Measurements from ENCODE around the gene CCL20. TPM values are rescaled to one million over a fixed set of nuclear protein-coding genes. Genes with fewer than 3 reads are reported as not detected.

Gene CCL20
- total RNA-seq, 2 experiments from 2014 or later, result not detected

DNA sequence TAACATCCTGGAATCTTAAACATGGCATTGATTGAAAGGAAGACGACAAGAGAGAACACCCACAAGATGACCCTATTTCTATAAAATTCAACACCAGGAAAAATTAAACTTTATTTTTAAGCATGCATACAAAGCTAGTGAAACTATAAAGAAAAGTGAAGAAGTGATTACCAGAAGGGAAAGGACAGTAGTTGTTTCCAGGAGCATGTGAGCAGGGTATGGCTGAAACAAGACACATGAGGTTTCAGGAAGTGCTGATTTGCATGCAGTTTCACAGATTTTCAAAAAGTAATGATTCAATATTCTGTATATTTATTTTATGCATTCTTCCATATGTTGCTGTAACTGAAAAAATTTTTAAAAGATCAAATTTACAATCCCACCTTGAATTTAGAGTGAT lies 33.2 kb downstream of the CCL20 start:
- Histone ChIP-seq H3K4me2 (ENCODE audit: low read length) (no peak overlapping the region), H3K4me3 (ENCODE audit: low read depth, low read length, poor library complexity, severe bottlenecking) (no peak overlapping the region), H3K9me2 (ENCODE audit: insufficient read depth, low read length) (no peaks in the 10 kb centered on the region; the same call in 1 of the 2 replicates), H2AFZ (ENCODE audit: low read length) (no peak overlapping the region), H3K9me3 (ENCODE audit: low read length) (no peaks in the 10 kb centered on the region), H3K79me2 (ENCODE audit: insufficient read depth, low read depth, low read length) (no peaks in the 10 kb centered on the region), H4K20me1 (ENCODE audit: insufficient read depth, low read length) (no peaks in the 10 kb centered on the region), H3K4me1 (ENCODE audit: insufficient read depth, low read length, poor library complexity, severe bottlenecking) (no peaks in the 10 kb centered on the region), H3K36me3 (ENCODE audit: insufficient read depth, low read length) (no peaks in the 10 kb centered on the region), H3K27ac (ENCODE audit: low read depth, low read length, poor library complexity, severe bottlenecking) (no peak overlapping the region)
- ChIA-PET POLR2A (no interaction called here), CTCF (ENCODE audit: unreplicated experiment) (no interaction called here)
- DNase-seq (ENCODE audit: low spot score), result no peak
- intact Hi-C loops (cut with micrococcal nuclease; ENCODE audit: unreplicated experiment), result no loop called here
- TF ChIP-seq, protein P1, sequence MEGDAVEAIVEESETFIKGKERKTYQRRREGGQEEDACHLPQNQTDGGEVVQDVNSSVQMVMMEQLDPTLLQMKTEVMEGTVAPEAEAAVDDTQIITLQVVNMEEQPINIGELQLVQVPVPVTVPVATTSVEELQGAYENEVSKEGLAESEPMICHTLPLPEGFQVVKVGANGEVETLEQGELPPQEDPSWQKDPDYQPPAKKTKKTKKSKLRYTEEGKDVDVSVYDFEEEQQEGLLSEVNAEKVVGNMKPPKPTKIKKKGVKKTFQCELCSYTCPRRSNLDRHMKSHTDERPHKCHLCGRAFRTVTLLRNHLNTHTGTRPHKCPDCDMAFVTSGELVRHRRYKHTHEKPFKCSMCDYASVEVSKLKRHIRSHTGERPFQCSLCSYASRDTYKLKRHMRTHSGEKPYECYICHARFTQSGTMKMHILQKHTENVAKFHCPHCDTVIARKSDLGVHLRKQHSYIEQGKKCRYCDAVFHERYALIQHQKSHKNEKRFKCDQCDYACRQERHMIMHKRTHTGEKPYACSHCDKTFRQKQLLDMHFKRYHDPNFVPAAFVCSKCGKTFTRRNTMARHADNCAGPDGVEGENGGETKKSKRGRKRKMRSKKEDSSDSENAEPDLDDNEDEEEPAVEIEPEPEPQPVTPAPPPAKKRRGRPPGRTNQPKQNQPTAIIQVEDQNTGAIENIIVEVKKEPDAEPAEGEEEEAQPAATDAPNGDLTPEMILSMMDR (conservative IDR thresholded peaks at IDR 0.05; ENCODE audit: low read length), result no peak
- no peak for TF ChIP-seq EZH2phosphoT487 (IDR thresholded peaks at IDR 0.05; ENCODE audit: borderline replicate concordance, low read depth, low read length)
- no TSS peak for BruUV-seq (replicated peaks)

DNA sequence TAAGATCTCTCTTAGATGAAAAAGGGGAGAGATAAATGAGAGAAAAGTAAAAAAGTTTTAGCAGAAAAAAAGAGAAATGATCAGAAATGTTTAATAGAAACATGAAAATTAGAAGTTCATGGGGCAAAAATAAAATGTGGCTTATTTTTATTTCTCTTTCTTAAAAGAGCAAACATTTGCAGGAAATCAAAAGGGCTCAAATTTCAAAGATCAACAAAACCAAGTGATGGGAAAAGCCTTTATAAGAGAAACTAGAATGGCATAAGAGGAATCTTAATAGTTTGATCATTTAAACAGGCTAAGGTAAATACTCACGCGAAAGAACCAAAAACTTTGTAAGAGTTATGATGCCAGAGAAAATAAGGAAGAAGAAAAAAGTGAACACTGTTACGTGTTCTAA lies 34.5 kb downstream of the CCL20 start:
- Histone ChIP-seq H3K4me1 (ENCODE audit: insufficient read depth, low read length, poor library complexity, severe bottlenecking) (no peaks in the 10 kb centered on the region), H2AFZ (ENCODE audit: low read length) (no peak overlapping the region), H3K9me3 (ENCODE audit: low read length) (no peaks in the 10 kb centered on the region), H3K4me3 (ENCODE audit: low read depth, low read length, poor library complexity, severe bottlenecking) (no peak overlapping the region), H4K20me1 (ENCODE audit: insufficient read depth, low read length) (no peaks in the 10 kb centered on the region), H3K36me3 (ENCODE audit: insufficient read depth, low read length) (no peaks in the 10 kb centered on the region), H3K4me2 (ENCODE audit: low read length) (no peak overlapping the region), H3K79me2 (ENCODE audit: insufficient read depth, low read depth, low read length) (no peaks in the 10 kb centered on the region), H3K27ac (ENCODE audit: low read depth, low read length, poor library complexity, severe bottlenecking) (no peak overlapping the region), H3K9me2 (ENCODE audit: insufficient read depth, low read length) (no peaks in the 10 kb centered on the region; the same call in 1 of the 2 replicates)
- no TSS peak for BruUV-seq (replicated peaks)
- no peak for TF ChIP-seq EZH2phosphoT487 (IDR thresholded peaks at IDR 0.05; ENCODE audit: borderline replicate concordance, low read depth, low read length)
- TF ChIP-seq, protein P1 (conservative IDR thresholded peaks at IDR 0.05; ENCODE audit: low read length), result no peak
- ChIA-PET POLR2A (no interaction called here), CTCF (ENCODE audit: unreplicated experiment) (no interaction called here)
- no peak for DNase-seq (ENCODE audit: low spot score)
- intact Hi-C loops (cut with micrococcal nuclease; ENCODE audit: unreplicated experiment), result no loop called here

DNA sequence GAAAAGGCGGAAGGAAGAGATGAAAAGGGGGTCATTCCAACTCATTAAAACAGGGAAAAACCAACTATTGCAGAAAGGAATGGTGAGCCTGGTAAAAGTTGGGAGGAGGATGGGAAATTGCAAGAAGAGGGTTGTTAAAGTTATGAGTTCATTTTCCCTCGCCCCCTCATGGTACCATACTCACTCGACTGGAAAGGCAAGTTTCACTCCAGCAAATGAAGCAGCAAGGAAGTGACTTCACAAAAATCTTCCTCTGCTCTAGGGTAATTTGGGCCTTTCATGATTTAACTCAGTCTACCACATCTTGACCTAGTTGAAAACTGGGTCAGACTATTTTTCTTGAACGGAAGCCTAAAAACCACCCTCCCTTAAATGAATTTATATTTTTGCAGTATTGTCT lies 34.9 kb downstream of the CCL20 start:
- H3K9me3 ChIP-seq (ENCODE audit: low read length), result no peaks in the 10 kb centered on the region
- no peaks in the 10 kb centered on the region; the same call in 1 of the 2 replicates for H3K9me2 ChIP-seq (ENCODE audit: insufficient read depth, low read length)
- ChIA-PET POLR2A (no interaction called here), CTCF (ENCODE audit: unreplicated experiment) (no interaction called here)
- H3K4me2 ChIP-seq (ENCODE audit: low read length), result no peak overlapping the region
- intact Hi-C loops (cut with micrococcal nuclease; ENCODE audit: unreplicated experiment), result no loop called here
- no peaks in the 10 kb centered on the region for H4K20me1 ChIP-seq (ENCODE audit: insufficient read depth, low read length)
- H3K4me1 ChIP-seq (ENCODE audit: insufficient read depth, low read length, poor library complexity, severe bottlenecking), result no peaks in the 10 kb centered on the region
- BruUV-seq (replicated peaks), result no TSS peak
- H3K79me2 ChIP-seq (ENCODE audit: insufficient read depth, low read depth, low read length), result no peaks in the 10 kb centered on the region
- no peak for DNase-seq (ENCODE audit: low spot score)
- no peaks in the 10 kb centered on the region for H3K36me3 ChIP-seq (ENCODE audit: insufficient read depth, low read length)
- TF ChIP-seq, protein P1 (conservative IDR thresholded peaks at IDR 0.05; ENCODE audit: low read length), result no peak
- no peak for TF ChIP-seq EZH2phosphoT487 (IDR thresholded peaks at IDR 0.05; ENCODE audit: borderline replicate concordance, low read depth, low read length)
- no peak overlapping the region for H2AFZ ChIP-seq (ENCODE audit: low read length)
- H3K27ac ChIP-seq (ENCODE audit: low read depth, low read length, poor library complexity, severe bottlenecking), result no peak overlapping the region
- H3K4me3 ChIP-seq (ENCODE audit: low read depth, low read length, poor library complexity, severe bottlenecking), result no peak overlapping the region

Measured in OCI-LY7 (cell line).